GM21529 (cell line): Measurements from ENCODE around the gene ZNF777.
"Not testable (repeated sequence)": the region's sequence is repeated elsewhere in the genome, so short reads cannot be mapped to it uniquely, and the experiment has no call there.

Experiments used
- ATAC-seq: cut with Tn5 transposase; IDR thresholded peaks from one replicate; pipeline ENCODE4 v1.9.1; 2021; ENCODE audit not compliant: unreplicated experiment

ZNF777 gene

GRCh38 chr7:149455175-149455950 is 5.5 kb downstream of the ZNF777 start:
- no peak for ATAC-seq

GRCh38 chr7:149454750-149455149 is 6.1 kb downstream of the ZNF777 start:
- no peak for ATAC-seq

DNA sequence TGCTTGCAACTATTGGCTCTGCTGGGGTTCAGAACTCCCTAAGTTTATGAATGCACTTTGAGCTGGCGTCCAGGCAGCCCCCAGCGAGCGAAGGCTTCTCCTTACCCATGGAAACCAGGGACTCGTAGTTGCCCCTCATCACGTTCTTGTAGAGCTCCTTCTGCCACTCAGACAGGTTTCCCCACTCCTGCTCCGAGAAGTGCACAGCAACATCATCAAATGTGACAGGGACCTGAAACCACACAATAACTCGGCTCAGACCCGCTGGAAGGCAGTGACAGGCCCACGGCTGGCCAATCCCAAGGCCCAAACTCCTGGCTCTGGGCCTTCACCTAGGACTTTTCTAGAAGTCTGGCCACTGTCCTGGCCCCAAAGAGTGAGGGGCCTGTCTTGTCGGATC is 6.9 kb downstream of the ZNF777 start:
- ATAC-seq = no peak

- no peak for ATAC-seq
These were observed 10.0 kb downstream of the ZNF777 start for GRCh38 chr7:149450821-149451220.

- no peak for ATAC-seq
These were observed 11.0 kb downstream of the ZNF777 start for GRCh38 chr7:149449897-149450296.

- ATAC-seq = no peak
These were observed 11.9 kb downstream of the ZNF777 start for GRCh38 chr7:149448961-149449360.

DNA sequence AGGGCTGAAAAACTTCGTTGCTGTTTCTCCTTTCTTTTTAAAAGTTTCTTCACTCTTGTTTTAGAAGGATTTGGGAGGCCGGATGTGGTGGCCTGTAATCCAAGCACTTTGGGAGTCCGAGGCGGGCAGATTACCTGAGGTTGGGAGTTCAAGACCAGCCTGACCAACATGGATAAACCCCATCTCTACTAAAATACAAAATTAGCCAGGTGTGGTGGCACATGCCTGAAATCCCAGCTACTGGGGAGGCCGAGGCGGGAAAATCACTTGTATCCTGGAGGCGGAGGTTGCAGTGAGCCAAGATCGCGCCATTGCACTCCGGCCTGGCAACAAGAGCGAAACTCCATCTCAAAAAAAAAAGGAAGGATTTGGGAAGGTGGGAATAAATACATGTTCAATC is 14.8 kb downstream of the ZNF777 start:
- ATAC-seq = not testable (repeated sequence)

GRCh38 chr7:149444287-149444686 is 16.6 kb downstream of the ZNF777 start:
- no peak for ATAC-seq

DNA sequence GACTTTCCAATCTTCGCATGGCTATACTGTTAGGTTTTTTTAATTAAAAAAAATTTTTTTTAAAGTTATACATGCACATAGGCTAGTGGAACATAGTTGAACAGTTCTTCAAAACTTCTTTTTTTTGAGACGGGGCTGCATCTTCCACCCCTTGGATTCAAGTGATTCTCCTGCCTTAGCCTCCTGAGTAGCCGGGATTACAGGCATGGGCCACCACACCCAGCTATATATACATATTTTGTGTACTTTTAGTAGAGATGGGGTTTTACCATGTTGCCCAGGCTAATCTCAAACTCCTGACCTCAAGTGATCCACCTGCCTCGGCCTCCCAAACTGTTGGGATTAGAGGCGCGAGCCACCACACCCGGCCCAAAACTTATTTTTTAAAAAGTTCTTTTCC is 17.3 kb downstream of the ZNF777 start:
- ATAC-seq = no peak

GRCh38 chr7:149442924-149443323 is 17.9 kb downstream of the ZNF777 start:
- no peak for ATAC-seq

- no peak for ATAC-seq
These were observed 20.6 kb downstream of the ZNF777 start for GRCh38 chr7:149440222-149440621.

GRCh38 chr7:149436358-149436757 is 24.5 kb downstream of the ZNF777 start:
- ATAC-seq = no peak

- ATAC-seq = no peak
These were observed 27.7 kb downstream of the ZNF777 start for GRCh38 chr7:149433124-149433523.

- ATAC-seq = no peak
These were observed 28.7 kb downstream of the ZNF777 start for GRCh38 chr7:149432121-149432691.

DNA sequence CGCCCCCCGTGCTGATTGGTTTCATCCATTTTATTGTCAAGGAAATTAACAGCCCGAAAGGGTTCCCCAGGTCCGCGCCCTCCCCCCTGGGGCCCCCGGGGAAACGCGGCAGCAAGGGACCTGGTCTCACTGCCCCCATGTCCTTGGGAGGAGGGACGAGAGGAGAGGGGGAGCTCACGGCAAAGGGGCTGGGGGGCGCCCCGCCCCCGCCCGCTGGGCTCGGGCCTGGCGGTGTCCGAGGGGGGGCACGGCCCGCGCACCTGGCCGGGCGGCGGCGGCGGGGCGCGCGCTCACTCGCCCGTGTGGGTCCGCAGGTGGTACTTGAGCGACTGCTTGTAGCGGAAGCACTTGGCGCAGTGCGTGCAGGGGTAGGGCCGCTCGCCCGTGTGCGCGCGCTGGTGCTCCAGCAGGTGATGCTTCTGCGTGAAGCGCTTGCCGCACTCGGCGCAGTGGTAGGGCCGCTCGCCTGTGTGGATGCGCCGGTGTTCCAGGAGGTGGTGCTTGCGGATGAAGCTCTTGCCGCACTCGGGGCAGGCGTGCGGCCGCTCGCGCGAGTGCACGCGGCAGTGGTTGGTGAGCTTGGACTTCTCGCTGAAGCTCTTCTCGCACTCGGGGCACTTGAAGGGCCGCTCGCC is 29.3 kb downstream of the ZNF777 start:
- no peak for ATAC-seq

GRCh38 chr7:149430192-149430591 is 30.7 kb downstream of the ZNF777 start:
- no peak for ATAC-seq

DNA sequence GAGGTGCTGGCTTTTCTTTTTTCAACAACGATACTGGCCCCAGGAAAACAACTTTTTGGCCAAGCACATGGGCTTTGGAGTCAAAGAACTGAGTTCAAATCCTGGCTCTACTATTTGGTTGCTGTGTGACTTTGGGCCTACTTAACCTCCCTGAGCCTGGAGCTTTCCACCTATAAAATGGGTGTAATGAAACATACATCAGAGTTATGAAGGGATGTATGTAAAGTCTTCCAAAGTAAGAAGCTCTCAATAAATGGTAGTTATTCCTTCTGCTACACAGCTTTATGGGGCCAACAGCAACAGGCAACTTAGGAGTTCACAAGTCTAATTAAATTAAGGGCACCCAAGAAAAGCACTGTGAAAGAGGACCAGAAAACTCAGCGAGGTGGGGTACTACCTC is 33.0 kb downstream of the ZNF777 start:
- no peak for ATAC-seq

- no peak for ATAC-seq
These were observed 33.7 kb downstream of the ZNF777 start for GRCh38 chr7:149427096-149427680.

- ATAC-seq = no peak
These were observed 37.3 kb downstream of the ZNF777 start for GRCh38 chr7:149423449-149424110.

GRCh38 chr7:149422914-149423301 is 38.0 kb downstream of the ZNF777 start:
- no peak for ATAC-seq

DNA sequence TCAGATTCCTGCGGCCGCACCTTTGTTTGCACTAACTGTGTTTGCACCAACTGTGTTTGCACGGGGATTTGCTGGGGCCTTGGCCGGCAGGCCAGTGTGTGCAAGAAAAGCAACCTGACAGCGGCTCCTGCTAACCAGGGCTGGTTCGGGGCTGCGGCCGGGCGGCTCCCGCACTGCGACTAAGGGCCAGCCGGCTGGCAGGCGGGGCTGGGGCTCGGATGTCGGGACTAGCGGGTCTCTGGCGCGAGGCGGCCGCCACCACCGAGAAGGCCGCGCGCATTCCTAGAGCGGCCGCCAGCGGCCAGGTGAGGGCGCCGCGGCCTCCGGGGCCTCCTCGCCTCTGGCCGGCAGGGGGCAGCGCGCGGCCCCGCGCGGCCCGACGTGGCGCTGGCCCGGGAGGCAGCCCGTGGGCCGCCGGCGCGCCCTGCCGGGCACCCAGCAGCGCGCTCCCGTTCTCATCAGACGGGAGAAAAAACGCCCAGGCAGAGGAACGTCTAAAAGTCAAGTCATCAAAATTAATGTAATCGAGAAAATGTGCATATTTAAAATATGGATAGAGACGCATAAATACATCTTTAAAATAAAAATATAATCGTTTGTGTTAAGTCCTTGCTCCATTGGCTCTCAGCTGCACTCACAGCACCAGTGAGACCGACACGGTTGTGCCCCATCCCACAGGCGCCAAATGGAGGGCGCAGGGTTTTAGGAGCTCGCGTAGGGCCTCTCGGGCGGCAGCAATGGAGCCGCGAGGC is 38.5 kb downstream of the ZNF777 start:
- peak; percentile 96 for ATAC-seq
